Fibroblast of peridontal ligament (primary cell): Measurements from ENCODE around the gene PTOV1.
A peak's percentile ranks its signal among the peaks of the same experiment; 100 is the strongest.

ENCODE experiments used
- DNase-seq: peaks from one replicate; pipeline ENCODE4 v3.0.0-alpha.2; 2010; ENCODE audit errors: extremely low read depth

The PTOV1 gene

GRCh38 chr19:49843265-49843664 is 7.7 kb upstream of the PTOV1 start:
- DNase-seq: no peak

- no peak for DNase-seq
Observed at GRCh38 chr19:49844138-49845095, 6.5 kb upstream of the PTOV1 start.

GRCh38 chr19:49845414-49845813 is 5.5 kb upstream of the PTOV1 start:
- DNase-seq: peak; percentile 39

- no peak for DNase-seq
Observed at GRCh38 chr19:49846408-49846807, 4.6 kb upstream of the PTOV1 start.

- peak; percentile 89 for DNase-seq
Observed at GRCh38 chr19:49847731-49848696, 2.9 kb upstream of the PTOV1 start.

- DNase-seq: no peak
Observed at GRCh38 chr19:49848938-49849337, 2.0 kb upstream of the PTOV1 start.

GRCh38 chr19:49849433-49850220 is 1.3 kb upstream of the PTOV1 start:
- no peak for DNase-seq

GRCh38 chr19:49850221-49850486 is 805 bp upstream of the PTOV1 start:
- no peak for DNase-seq

- no peak for DNase-seq
Observed at GRCh38 chr19:49851456-49852259, 699 bp downstream of the PTOV1 start.

GRCh38 chr19:49852631-49853126 is 1.7 kb downstream of the PTOV1 start:
- DNase-seq: peak; percentile 18

- DNase-seq: no peak
Observed at GRCh38 chr19:49853852-49854377, 3.0 kb downstream of the PTOV1 start.

GRCh38 chr19:49854378-49855263 is 3.7 kb downstream of the PTOV1 start:
- DNase-seq: no peak

- no peak for DNase-seq
Observed at GRCh38 chr19:49855277-49855675, 4.3 kb downstream of the PTOV1 start.

GRCh38 chr19:49855676-49856573 is 5.0 kb downstream of the PTOV1 start:
- no peak for DNase-seq

- DNase-seq: no peak
Observed at GRCh38 chr19:49856574-49857021, 5.6 kb downstream of the PTOV1 start.

GRCh38 chr19:49857061-49857837 is 6.3 kb downstream of the PTOV1 start:
- DNase-seq: no peak

GRCh38 chr19:49857838-49858087 is 6.8 kb downstream of the PTOV1 start:
- no peak for DNase-seq
